DND-41 (cell line): ENCODE data around the gene LYPD6B.

Experiments
- ATAC-seq: fragments of 200-7000 bp; cut with Tn5 transposase; 3 replicates; pipeline ENCODE4 v1.9.1; 2021; ENCODE audit warnings: low read depth; ENCODE audit not compliant: insufficient read depth
- DNase-seq: peaks from one replicate; pipeline ENCODE4 v3.0.0-alpha.2; 2020
- H2AFZ ChIP-seq: 2 replicates; pipeline ENCODE4 v1.6.0; 2012; ENCODE audit warnings: low read depth, low read length
- H3K27ac ChIP-seq: 2 replicates; pipeline ENCODE4 v1.5.1; 2012; ENCODE audit warnings: low read length, inconsistent platforms
- H3K27me3 ChIP-seq: fragments of 200-600 bp; sonication (generic); 2 replicates; pipeline ENCODE4 v1.6.0; 2012; ENCODE audit warnings: low read length, mild to moderate bottlenecking, inconsistent platforms; ENCODE audit not compliant: insufficient read depth, poor library complexity
- H3K36me3 ChIP-seq: 2 replicates; pipeline ENCODE4 v1.5.1; 2012; ENCODE audit warnings: low read length, inconsistent platforms; ENCODE audit not compliant: insufficient read depth
- H3K4me1 ChIP-seq: 2 replicates; pipeline ENCODE4 v1.5.1; 2012; ENCODE audit warnings: mild to moderate bottlenecking, low read length; ENCODE audit not compliant: insufficient read depth
- H3K4me2 ChIP-seq: 2 replicates; pipeline ENCODE4 v1.6.0; 2012; ENCODE audit warnings: mild to moderate bottlenecking, moderate library complexity, low read length, inconsistent platforms; ENCODE audit not compliant: insufficient read depth
- H3K4me3 ChIP-seq, 2 experiments: fragments of 200-600 bp in 1 of 2; shearing (Covaris generic) in 1 of 2; 2 replicates each; pipeline ENCODE4 v1.5.1; 2012 to 2016; ENCODE audit warnings: inconsistent platforms in 2 of 2, low read length in 2 of 2, mild to moderate bottlenecking in 2 of 2, low read depth in 1 of 2, moderate library complexity in 1 of 2
- H3K79me2 ChIP-seq: 2 replicates; pipeline ENCODE4 v1.6.0; 2012; ENCODE audit warnings: low read length, inconsistent platforms; ENCODE audit not compliant: insufficient read depth
- H3K9ac ChIP-seq: 2 replicates; pipeline ENCODE4 v1.6.0; 2012; ENCODE audit warnings: low read depth, mild to moderate bottlenecking, inconsistent platforms, low read length, moderate library complexity
- H3K9me3 ChIP-seq: 2 replicates; pipeline ENCODE4 v1.5.1; 2012; ENCODE audit warnings: low read length, moderate library complexity, mild to moderate bottlenecking, inconsistent platforms; ENCODE audit not compliant: insufficient read depth, severe bottlenecking
- H4K20me1 ChIP-seq: 2 replicates; pipeline ENCODE4 v1.6.0; 2012; ENCODE audit warnings: low read length; ENCODE audit not compliant: insufficient read depth
- EZH2 ChIP-seq: IDR thresholded peaks from 3 replicates; pipeline ENCODE4 v1.6.1; 2012; ENCODE audit warnings: borderline replicate concordance, low read depth, mild to moderate bottlenecking, moderate library complexity, low read length, inconsistent platforms; ENCODE audit not compliant: severe bottlenecking
- TF ChIP-seq, protein P1 (sequence below): IDR thresholded peaks from 2 replicates; pipeline ENCODE4 v1.5.1; 2012; ENCODE audit warnings: borderline replicate concordance, low read length, moderate library complexity, mild to moderate bottlenecking; ENCODE audit not compliant: poor library complexity, severe bottlenecking; ENCODE audit errors: extremely low read depth

Gene LYPD6B

GRCh38 chr2:149090706-149091105 lies 52.2 kb downstream of the LYPD6B start:
- Histone ChIP-seq H3K36me3 (no peaks in the 10 kb centered on the region), H3K9me3 (no peaks in the 10 kb centered on the region), H3K79me2 (no peaks in the 10 kb centered on the region), H3K27ac (no peak overlapping the region), H2AFZ (no peak overlapping the region), H3K4me3 (no peak overlapping the region), H3K27me3 (peaks cover 8% of the 10 kb centered on the region), H3K4me1 (no peaks in the 10 kb centered on the region), H3K9ac (no peak overlapping the region), H3K4me2 (no peak overlapping the region), H4K20me1 (0 out of 2 replicates have a peak, but pooled peaks cover 2% of the 10 kb centered on the region)
- DNase-seq: no peak
- ATAC-seq: no peak
- TF ChIP-seq, protein P1, sequence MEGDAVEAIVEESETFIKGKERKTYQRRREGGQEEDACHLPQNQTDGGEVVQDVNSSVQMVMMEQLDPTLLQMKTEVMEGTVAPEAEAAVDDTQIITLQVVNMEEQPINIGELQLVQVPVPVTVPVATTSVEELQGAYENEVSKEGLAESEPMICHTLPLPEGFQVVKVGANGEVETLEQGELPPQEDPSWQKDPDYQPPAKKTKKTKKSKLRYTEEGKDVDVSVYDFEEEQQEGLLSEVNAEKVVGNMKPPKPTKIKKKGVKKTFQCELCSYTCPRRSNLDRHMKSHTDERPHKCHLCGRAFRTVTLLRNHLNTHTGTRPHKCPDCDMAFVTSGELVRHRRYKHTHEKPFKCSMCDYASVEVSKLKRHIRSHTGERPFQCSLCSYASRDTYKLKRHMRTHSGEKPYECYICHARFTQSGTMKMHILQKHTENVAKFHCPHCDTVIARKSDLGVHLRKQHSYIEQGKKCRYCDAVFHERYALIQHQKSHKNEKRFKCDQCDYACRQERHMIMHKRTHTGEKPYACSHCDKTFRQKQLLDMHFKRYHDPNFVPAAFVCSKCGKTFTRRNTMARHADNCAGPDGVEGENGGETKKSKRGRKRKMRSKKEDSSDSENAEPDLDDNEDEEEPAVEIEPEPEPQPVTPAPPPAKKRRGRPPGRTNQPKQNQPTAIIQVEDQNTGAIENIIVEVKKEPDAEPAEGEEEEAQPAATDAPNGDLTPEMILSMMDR: no peak
- no peak for TF ChIP-seq EZH2

GRCh38 chr2:149093579-149093978 lies 55.1 kb downstream of the LYPD6B start:
- no peaks in the 10 kb centered on the region for H3K36me3 ChIP-seq
- H3K4me2 ChIP-seq: no peak overlapping the region
- no peak overlapping the region for H3K27ac ChIP-seq
- TF ChIP-seq EZH2: no peak
- TF ChIP-seq, protein P1: no peak
- no peak overlapping the region for H3K4me3 ChIP-seq
- no peak overlapping the region for H2AFZ ChIP-seq
- H3K4me1 ChIP-seq: no peaks in the 10 kb centered on the region
- H3K9me3 ChIP-seq: no peaks in the 10 kb centered on the region
- peaks cover 11% of the 10 kb centered on the region for H3K27me3 ChIP-seq
- no peaks in the 10 kb centered on the region for H3K79me2 ChIP-seq
- DNase-seq (no peak), ATAC-seq (no peak)
- H3K9ac ChIP-seq: no peak overlapping the region
- H4K20me1 ChIP-seq: 0 out of 2 replicates have a peak, but pooled peaks cover 3% of the 10 kb centered on the region

DNA sequence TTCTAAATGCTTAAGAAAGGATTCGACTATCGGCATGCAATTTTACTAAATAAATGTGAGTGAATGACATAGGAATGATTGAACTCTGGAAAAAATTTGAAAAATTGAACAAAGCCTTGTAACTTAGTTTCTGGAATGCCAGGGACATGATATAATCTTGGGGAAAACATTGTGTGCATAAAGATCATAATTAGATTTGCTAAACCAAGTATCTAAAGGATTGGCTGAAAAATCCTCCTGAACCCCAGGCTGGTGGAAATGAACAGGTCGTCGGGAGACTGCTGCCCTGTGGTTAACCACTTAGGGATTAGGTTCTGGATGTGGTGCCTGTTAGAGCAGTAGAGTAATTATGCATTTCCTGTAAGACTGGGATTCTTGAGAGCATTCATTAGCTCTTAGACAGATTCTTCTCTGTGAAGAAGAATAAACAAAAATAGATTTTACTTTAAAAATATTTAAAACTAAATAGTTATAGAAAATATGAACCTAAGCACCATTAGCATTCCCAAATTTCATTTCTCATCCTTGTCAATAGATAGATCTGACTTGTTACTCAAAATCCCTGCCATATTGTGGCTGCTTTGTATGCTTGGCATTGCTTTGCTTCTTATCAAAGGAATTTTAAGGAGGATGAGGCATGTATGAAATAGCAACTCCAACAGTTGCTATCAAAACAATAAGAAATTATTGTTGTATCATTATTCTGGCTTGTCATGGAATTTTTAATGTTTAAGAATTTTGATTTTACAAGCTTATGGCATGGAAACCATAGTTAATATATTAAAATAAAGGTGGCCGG lies 55.9 kb downstream of the LYPD6B start:
- Histone ChIP-seq H3K9ac (no peak overlapping the region), H3K4me2 (no peak overlapping the region), H3K27ac (no peak overlapping the region), H3K79me2 (no peaks in the 10 kb centered on the region), H3K4me1 (no peaks in the 10 kb centered on the region), H3K36me3 (no peaks in the 10 kb centered on the region), H3K4me3 (no peak overlapping the region), H2AFZ (no peak overlapping the region), H4K20me1 (0 out of 2 replicates have a peak, but pooled peaks cover 3% of the 10 kb centered on the region), H3K27me3 (peaks cover 12% of the 10 kb centered on the region), H3K9me3 (no peaks in the 10 kb centered on the region)
- ATAC-seq: no peak
- no peak for DNase-seq
- TF ChIP-seq EZH2: no peak
- TF ChIP-seq, protein P1: no peak
